ENCODE results near the gene KCNH1.

The KCNH1 gene

GRCh38 chr1:210629276-210629675 lies 504.7 kb downstream of the KCNH1 start:
- TF ChIP-seq ZNF274 (IDR thresholded peaks at IDR 0.05; ENCODE audit: low read depth, low read length): no peak

GRCh38 chr1:210627755-210628154 lies 506.2 kb downstream of the KCNH1 start:
- H3K4me3 ChIP-seq (ENCODE audit: low read length): no peak overlapping the region
- no peak for TF ChIP-seq ZNF274 (IDR thresholded peaks at IDR 0.05; ENCODE audit: low read depth, low read length)

More at GRCh38 chr1:210629276-210629675, 504.7 kb downstream of the KCNH1 start:
- H3K4me3 ChIP-seq (ENCODE audit: low read length): no peak overlapping the region
